Suprapubic skin (tissue), 4 donors: ENCODE data around the gene USP34.

Experiments used
- CTCF ChIP-seq, 2 donors: fragments of 200-600 bp in 1 of 2; fragments of 450-650 bp in 1 of 2; sonication (generic) in 1 of 2; IDR thresholded peaks; one replicate each; pipeline ENCODE4 v1.5.1; 2016 to 2019; ENCODE audit warnings: antibody characterized with exemption in 2 of 2, mild to moderate bottlenecking in 1 of 2, moderate library complexity in 1 of 2
- POLR2A ChIP-seq, 2 donors: fragments of 450-650 bp; IDR thresholded peaks; one replicate each; pipeline ENCODE4 v1.6.1; 2017; ENCODE audit warnings: antibody characterized with exemption in 2 of 2, mild to moderate bottlenecking in 2 of 2, moderate library complexity in 2 of 2
- POLR2AphosphoS5 ChIP-seq, 3 donors: sonication (generic); formaldehyde crosslinking; IDR thresholded peaks; one replicate each; pipeline ENCODE4 v1.6.1; 2017; ENCODE audit warnings: antibody characterized with exemption in 3 of 3

- TF ChIP-seq CTCF (IDR thresholded peaks at IDR 0.05) (no peak), POLR2A (IDR thresholded peaks at IDR 0.05) (no peak), POLR2AphosphoS5 (IDR thresholded peaks at IDR 0.05) (no peak)
Measured at GRCh38 chr2:61244694-61245093, 226.2 kb downstream of the USP34 start.
